ENCODE measurements around the gene DUOX2.
"Not testable (repeated sequence)": the region's sequence is repeated elsewhere in the genome, so short reads cannot be mapped to it uniquely, and the experiment has no call there.

Gene DUOX2

DNA sequence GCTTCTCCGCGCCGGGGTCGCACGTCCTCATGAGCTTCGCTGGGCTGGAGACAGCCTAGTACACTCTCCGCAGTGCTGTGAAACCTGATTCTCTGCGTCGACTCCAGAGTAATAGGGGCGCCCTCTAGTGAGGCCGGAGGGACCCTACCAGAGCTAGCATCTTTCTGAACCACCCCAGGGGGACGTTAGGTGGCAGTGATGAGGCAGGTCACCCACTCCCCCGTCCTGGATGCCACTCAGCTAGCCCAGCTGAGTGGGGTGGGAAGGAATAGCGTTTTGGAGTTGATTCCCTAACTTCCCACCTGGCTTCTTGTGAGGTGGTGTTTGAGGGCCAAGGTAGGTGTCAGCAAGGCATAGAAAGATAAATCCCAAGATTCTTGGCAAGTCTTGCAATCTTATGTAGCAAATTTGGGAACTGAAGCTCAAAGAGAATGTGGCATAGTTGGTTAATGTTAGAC is 4.2 kb upstream of the DUOX2 start:
- peak; percentile 11 for DNase-seq

DNA sequence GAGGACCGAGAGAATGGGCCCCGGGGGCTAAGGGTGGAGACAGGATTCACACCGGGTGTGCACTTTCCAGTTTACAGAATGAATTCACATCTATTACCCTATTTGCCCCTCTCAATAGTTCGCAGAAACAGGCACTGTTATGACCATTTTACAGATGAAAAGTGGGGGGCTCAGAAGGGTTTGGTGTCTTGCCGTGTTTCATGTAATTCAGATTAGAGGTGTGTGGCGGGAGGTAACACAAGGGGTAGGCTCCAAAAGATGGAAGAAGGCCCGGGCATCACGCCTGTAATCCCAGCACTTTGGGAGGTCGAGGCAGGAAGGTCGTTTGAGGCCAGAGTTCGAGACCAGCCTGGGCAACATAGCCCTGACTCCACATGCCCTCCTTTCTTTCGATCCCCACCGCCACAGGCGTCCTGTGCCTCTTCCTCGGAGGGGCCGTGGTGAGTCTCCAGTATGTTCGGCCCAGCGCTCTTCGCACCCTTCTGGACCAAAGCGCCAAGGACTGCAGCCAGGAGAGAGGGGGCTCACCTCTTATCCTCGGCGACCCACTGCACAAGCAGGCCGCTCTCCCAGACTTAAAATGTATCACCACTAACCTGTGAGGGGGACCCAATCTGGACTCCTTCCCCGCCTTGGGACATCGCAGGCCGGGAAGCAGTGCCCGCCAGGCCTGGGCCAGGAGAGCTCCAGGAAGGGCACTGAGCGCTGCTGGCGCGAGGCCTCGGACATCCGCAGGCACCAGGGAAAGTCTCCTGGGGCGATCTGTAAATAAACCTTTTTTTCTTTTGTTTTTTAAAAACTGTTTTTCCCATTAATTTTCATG is 3.5 kb upstream of the DUOX2 start:
- no peak for DNase-seq

DNA sequence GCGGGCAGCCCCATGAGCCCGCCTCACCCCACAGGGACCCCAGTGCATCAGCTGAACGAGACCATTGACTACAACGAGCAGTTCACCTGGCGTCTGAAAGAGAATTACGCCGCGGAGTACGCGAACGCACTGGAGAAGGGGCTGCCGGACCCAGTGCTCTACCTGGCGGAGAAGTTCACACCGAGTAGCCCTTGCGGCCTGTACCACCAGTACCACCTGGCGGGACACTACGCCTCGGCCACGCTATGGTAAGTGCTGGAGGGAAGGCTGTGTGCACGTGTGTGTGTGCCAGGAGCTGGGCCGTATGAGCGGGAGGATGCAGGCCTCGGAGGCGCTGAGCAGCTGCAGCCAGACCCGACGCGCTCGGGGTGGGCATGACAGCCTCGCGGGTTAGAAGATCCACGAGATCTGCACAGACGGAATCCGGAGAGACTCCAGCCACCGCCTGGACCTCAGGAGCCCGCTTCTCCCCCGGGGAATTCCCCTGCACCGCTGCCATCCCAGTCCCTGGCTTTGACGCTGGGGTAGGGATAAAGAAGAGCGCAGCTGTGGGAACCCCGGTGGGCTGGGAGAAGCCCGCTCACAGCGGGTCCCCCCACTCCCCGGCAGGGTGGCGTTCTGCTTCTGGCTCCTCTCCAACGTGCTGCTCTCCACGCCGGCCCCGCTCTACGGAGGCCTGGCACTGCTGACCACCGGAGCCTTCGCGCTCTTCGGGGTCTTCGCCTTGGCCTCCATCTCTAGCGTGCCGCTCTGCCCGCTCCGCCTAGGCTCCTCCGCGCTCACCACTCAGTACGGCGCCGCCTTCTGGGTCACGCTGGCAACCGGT is 2.7 kb upstream of the DUOX2 start:
- no peak for DNase-seq

DNA sequence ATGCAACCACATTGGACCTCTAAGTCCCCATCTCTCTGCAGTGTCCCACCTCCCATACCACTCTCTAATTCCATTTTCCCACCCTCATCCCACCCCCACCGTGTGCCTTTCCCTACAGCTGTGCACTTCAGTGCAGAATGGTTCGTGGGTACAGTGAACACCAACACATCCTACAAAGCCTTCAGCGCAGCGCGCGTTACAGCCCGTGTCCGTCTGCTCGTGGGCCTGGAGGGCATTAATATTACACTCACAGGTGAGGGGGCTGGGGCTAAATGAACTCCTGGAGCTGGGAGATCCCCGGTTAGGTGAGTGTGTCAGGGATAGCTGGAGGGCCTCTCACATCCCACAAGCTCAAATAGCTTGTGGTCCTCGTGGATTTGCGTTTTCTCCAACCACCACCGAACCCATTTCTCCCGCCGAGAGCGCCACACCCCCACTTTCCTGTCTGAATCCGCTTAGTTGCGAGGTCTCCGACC is 2.1 kb upstream of the DUOX2 start:
- DNase-seq: no peak

DNA sequence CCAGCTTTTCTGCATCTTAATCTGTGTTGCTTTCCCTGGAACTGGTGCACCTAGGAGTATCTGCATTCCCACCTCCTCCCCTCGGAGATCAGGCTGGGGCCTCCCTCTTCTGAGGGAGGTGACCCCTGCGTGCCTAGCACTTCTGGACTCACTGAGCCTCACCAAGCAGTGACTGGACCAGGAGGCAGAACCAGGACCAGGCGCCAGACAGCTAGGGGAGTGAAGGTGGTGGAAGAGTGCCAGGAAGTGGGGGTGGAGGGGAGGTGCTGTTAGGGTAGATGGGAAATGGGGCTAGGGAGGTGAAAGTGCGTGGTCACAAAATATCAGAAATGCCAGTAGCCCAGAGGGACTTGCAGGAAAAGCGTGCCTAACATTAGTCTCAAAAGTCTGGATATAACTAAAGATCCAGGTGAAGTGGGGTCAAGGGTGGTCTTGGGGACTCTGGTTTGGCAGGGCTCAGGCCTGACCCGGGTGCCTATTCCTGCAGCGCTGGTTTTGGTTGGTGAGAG is 1.4 kb upstream of the DUOX2 start:
- no peak for DNase-seq

DNA sequence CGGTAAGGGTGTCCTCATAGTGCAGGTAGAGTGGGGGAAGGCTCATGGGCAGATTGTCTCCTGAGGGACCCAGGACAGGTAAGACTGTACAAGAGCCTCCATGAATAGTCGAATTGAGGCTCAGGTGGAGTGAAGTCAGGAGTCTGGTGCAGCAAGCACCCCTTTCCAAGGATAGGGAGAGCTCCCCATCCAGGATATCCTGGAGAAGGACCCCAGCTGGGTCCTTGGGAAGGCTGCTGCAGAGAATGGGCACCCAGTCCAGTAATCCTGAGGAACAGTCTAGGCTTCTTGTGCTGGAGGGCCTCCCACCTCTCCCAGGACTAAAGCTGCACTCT is 746 bp upstream of the DUOX2 start:
- DNase-seq: no peak

- no peak for DNase-seq
These were observed 487 bp downstream of the DUOX2 start for GRCh38 chr15:45113380-45113990.

DNA sequence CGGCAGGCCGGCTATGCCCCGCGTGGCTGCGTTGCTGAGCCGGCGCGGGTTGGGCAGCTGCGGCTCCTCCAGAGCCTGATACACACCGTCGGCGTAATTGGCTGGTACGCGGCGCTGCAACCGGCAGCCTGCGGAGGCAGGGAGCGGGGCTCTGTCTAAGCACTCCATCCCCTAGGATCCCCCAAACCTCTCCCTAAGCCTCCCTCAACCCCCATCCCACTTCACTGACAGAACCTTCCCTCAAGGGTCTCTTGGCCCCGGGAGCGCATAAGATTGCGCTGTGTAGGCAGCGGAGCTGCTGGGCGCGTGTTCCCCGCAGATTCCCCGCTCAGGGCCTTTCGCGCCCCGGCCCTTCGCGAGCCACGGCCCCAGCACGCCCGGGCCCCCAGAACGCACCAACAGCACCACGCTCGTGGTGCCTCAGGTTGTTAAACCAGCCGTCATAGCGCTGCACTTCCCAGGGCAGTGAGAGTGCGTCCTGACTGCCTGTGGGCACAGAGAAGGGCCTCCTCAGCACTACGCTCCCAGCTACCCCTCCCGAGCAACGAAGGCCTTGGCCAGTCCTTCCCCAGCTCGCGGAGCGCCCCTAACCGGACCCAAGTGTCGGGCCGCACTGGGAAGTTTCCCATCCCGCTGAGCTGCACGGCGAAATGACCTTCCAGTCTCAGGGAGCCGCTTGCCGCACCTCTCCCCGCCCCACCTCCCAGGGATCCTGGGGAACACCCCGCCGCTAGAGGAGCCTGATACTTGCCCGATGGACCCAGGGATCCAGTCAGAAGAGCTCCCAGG is 1.2 kb downstream of the DUOX2 start:
- no peak for DNase-seq

GRCh38 chr15:45112143-45112590 is 1.8 kb downstream of the DUOX2 start:
- DNase-seq: no peak

DNA sequence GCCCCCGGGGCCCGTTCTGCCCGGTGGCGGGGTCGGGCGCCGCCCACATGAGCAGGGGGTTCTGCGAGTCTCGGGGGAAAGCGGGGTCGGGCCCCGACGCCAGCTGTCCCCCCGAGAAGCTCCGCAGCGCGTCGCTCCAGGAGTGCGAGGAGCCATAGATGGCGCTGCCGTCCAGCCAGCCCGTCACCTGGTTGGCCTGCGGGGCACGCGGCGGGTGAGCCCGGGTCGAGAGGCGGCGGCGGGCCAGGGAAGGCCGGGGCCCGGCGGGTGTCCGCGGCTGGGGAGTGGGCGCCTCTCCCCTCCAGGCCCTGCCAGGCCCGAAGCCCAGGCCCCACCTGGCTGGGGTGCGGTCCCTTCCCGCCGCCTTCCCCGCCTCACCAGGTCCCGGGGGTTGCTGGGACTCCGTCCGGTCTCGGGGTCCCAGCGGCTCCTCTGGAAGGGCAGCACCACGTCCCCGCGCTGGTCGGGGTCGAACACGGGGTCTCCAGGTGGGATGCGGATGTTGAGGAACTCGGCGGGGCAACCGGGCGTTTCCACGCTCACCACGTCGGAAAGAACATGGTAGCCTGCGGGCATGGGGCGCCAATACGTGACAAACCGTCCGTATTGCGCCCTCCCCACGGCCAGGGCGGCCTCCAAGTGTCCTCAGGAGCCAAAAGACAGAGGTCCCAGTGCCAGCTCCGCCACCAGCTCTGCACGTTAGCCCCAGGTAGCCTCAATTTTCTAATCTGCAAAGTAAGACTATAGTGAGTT is 2.4 kb downstream of the DUOX2 start:
- DNase-seq: no peak

- no peak for DNase-seq
These were observed 3.6 kb downstream of the DUOX2 start for GRCh38 chr15:45110256-45110820.

DNA sequence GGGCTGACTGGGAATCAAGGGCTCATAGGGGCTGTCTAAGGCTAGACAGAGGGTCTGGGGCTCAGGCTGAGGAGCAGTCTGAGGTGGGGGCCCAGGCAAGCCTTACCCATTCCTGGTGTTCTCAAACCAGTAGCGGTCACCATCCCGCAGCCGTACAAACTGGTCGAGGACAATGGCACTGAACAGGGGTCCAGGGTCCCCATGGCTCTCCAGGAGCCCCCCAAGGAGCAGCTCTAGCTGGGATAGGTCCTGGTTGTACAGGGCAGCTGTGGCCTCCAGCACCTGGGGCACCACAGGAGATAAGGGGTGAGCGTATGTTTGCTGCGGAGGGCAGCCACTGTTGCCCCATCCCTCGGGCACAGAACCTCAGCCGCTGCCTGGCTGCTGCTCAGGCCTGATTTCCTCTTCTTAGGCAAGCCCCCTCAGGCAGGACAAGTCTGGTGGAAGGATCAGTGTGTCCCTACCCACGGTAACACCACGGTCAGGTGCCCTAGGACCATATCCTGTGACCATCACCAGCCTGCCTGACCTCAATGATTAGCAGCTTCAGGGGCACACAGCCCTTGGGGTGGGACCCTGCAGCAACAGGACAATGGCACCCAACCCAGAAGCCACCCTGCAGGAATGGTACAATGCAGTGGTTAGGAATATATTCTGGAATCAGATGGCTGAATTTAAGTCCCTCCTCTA is 5.9 kb downstream of the DUOX2 start:
- DNase-seq: no peak

- no peak for DNase-seq
These were observed 7.8 kb downstream of the DUOX2 start for GRCh38 chr15:45106002-45106790.

GRCh38 chr15:45105586-45105985 is 8.4 kb downstream of the DUOX2 start:
- no peak for DNase-seq

DNA sequence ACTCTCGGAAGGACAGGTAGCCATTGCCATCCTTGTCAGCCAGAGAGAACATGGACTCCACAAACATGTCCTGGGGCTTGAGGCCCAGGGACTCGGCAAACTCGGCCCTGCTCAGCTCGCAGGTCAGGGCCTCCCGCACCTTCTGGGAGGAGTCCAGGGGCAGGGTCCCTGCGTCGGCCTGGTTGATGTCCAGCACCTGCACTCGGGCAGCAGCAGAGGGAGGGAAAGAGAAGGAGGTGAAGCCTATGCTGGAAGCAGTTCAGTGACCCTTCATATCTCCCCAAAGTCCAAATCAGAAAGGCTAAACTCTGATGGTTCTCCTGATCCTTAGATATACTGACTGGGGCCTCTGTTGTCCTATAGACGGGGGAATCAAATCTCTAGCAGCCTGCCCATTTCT is 9.8 kb downstream of the DUOX2 start:
- not testable (repeated sequence) for DNase-seq

DNA sequence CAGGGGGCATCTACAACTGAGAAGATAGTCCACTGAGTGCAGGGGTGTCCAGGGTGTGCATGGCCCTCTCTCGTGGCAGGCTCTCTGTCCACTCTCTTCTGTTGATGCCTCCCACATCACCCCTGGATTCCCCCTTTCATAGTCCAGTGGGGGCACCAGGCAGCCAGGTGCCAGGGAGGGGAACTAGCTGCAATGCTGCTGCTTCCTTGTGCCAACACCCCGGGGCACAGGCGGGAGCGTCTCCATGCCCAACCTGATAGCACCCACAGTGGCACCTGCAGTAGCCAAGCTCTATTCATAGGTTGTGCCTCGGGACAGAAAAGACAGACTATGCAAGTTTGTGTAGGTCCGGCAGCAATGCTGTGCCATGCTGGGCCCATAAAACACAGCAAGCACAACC is 11.7 kb downstream of the DUOX2 start:
- no peak for DNase-seq

DNA sequence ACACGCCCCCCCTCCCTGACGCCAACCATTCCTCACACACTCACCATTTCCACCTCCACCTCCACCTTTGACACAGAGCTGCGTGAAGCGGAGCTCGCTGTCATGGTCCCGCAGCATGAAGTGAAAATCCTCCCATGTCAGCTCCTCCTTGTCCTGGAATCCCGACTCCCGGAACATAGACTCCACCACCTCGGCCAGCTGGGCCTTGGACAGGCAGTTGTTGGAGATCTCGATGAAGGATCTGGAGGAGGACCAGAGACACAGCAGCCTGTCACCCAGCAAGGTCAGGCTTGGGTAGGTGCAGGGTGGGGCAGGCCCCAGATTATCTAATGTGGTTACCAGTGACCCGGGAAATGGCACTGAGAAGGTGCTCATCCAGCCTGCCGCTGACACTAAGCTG is 12.2 kb downstream of the DUOX2 start:
- no peak for DNase-seq

GRCh38 chr15:45100884-45101625 is 12.9 kb downstream of the DUOX2 start:
- no peak for DNase-seq

DNA sequence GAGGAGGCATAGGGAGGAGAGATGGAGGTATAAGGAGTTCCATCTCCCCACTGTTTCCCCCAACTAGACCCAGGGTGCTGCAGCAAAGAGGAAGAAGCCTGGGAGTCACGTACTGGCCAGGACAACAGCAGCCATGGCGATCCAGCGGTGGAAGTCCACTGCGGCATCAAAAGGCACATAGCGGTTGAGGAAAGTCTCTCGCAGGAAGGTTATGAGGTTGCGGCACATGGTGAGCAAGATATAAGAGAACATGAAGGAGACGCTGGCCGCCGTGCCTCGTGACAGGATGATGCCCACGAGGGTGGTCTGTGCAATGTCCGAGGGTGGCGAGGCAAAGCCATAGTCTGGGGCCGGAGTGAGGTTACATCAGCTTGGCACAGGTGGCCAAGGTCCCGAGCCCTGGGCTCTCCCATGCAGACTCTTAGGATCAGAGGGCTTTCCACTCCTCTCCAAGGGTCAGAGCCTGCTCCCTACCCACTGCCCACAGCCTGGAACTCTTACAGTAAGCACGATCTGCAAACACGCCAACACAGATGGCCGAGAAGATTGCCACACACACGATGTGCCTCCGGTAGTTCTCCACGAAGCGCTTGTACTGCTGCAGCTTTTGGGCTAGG is 14.3 kb downstream of the DUOX2 start:
- no peak for DNase-seq
